H1 (cell line): ENCODE results near the gene TEX38.

Source experiments
- BCL11A ChIP-seq, 2 experiments: IDR thresholded peaks; one replicate each; pipeline ENCODE4 v1.6.1; 2011; ENCODE audit warnings: low read depth in 2 of 2, low read length in 2 of 2, mild to moderate bottlenecking in 2 of 2
- BRCA1 ChIP-seq: IDR thresholded peaks from 2 replicates; pipeline ENCODE4 v1.6.1; 2012; ENCODE audit warnings: low read depth, low read length, improper control_type of control experiment
- EP300 ChIP-seq, 2 experiments: IDR thresholded peaks; 1 replicate in 1 of 2; 2 replicates in 1 of 2; pipeline ENCODE4 v1.6.1; 2011 to 2012; ENCODE audit warnings: low read depth in 2 of 2, low read length in 2 of 2, mild to moderate bottlenecking in 2 of 2, borderline replicate concordance in 1 of 2, inconsistent platforms in 1 of 2, moderate library complexity in 1 of 2
- PHF8 ChIP-seq: fragments of 200-600 bp; sonication (generic); conservative IDR thresholded peaks from 2 replicates; pipeline ENCODE4 v1.7.1; 2012; ENCODE audit warnings: low read depth, mild to moderate bottlenecking, inconsistent platforms, low read length, moderate library complexity
- POLR2A ChIP-seq, 2 experiments: IDR thresholded peaks; 1 replicate in 1 of 2; 2 replicates in 1 of 2; pipeline ENCODE4 v1.6.1; 2011; ENCODE audit warnings: low read depth in 2 of 2, low read length in 2 of 2, mild to moderate bottlenecking in 2 of 2; ENCODE audit errors: control extremely low read depth in 1 of 2
- TBP ChIP-seq: IDR thresholded peaks from 2 replicates; pipeline ENCODE4 v1.6.1; 2011; ENCODE audit warnings: low read depth, low read length, improper control_type of control experiment
- ZNF274 ChIP-seq: IDR thresholded peaks from 2 replicates; pipeline ENCODE4 v1.7.0; 2012; ENCODE audit warnings: low read length, borderline replicate concordance; ENCODE audit errors: extremely low read depth
- TF ChIP-seq, protein P1 (sequence below), 3 experiments: IDR thresholded peaks; 1 replicate in 2 of 3; 2 replicates in 1 of 3; pipeline versions ENCODE4 v1.5.1 to v1.6.1; 2011; ENCODE audit warnings: low read length in 3 of 3, mild to moderate bottlenecking in 3 of 3, inconsistent platforms in 2 of 3, low read depth in 1 of 3, moderate library complexity in 1 of 3; ENCODE audit not compliant: insufficient read depth in 1 of 3; ENCODE audit errors: control extremely low read depth in 1 of 3

DNA sequence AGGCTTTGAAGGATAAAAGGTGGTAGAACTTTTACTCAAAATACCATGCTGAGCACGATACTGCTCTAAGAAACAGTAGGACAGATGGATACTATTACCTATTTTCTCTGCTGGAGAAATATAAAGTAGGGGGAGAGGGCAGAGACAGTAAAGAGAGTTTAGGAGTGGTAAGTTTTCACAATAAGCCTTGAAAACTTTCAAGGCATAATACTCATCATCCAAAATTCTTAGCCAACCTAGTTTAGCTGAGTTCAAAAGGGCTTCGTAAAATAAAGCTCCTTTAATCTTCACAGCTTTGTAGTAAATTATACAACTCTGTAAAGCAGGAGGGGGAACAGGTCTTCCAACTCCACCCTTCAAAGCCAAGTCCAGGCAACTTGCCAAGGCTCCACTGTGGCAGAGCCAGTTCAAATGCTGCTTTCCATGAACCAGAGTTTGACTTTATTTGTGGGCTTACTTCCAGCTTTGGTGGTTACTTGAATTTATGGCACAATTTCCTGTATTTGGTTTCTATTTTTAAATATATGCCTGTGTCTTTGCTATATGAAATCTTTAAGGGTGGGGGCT lies 15.5 kb downstream of the TEX38 start:
- TF ChIP-seq BCL11A (IDR thresholded peaks at IDR 0.05; ENCODE audit: low read depth in 2 of 2, low read length in 2 of 2) (no peak), EP300 (IDR thresholded peaks at IDR 0.05; ENCODE audit: borderline replicate concordance in 1 of 2, low read depth in 2 of 2, low read length in 2 of 2) (no peak), ZNF274 (no peak), POLR2A (IDR thresholded peaks at IDR 0.05; ENCODE audit: control extremely low read depth in 1 of 2, low read depth in 2 of 2, low read length in 2 of 2) (no peak), PHF8 (no peak), TBP (no peak), BRCA1 (no peak)
- TF ChIP-seq, protein P1, sequence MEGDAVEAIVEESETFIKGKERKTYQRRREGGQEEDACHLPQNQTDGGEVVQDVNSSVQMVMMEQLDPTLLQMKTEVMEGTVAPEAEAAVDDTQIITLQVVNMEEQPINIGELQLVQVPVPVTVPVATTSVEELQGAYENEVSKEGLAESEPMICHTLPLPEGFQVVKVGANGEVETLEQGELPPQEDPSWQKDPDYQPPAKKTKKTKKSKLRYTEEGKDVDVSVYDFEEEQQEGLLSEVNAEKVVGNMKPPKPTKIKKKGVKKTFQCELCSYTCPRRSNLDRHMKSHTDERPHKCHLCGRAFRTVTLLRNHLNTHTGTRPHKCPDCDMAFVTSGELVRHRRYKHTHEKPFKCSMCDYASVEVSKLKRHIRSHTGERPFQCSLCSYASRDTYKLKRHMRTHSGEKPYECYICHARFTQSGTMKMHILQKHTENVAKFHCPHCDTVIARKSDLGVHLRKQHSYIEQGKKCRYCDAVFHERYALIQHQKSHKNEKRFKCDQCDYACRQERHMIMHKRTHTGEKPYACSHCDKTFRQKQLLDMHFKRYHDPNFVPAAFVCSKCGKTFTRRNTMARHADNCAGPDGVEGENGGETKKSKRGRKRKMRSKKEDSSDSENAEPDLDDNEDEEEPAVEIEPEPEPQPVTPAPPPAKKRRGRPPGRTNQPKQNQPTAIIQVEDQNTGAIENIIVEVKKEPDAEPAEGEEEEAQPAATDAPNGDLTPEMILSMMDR (IDR thresholded peaks at IDR 0.05; ENCODE audit: control extremely low read depth in 1 of 3, insufficient read depth in 1 of 3, low read depth in 1 of 3, low read length in 3 of 3): no peak
